Ovary (tissue), 9 donors: ENCODE results near the gene SASS6. TPM values are rescaled to one million over a fixed set of nuclear protein-coding genes. Genes with fewer than 3 reads are reported as not detected.
"Not testable (repeated sequence)": the region's sequence is repeated elsewhere in the genome, so short reads cannot be mapped to it uniquely, and the experiment has no call there.

ENCODE experiments used
- DNase-seq, 5 donors: peaks; one replicate each; pipeline ENCODE4 v3.0.0-alpha.2; 2019 to 2020
- H3K27ac ChIP-seq, 2 donors: fragments of 200-600 bp; one replicate each; pipeline versions ENCODE4 v1.5.1 to v1.8.0; 2019 to 2022
- H3K27me3 ChIP-seq: fragments of 200-600 bp; one replicate; pipeline ENCODE4 v1.8.0; 2022
- H3K36me3 ChIP-seq: fragments of 200-600 bp; sonication (generic); one replicate; pipeline ENCODE4 v1.5.1; 2019
- H3K4me1 ChIP-seq: one replicate; pipeline ENCODE4 v1.8.1; 2013; ENCODE audit warnings: mild to moderate bottlenecking, moderate library complexity; ENCODE audit not compliant: insufficient read depth
- H3K4me3 ChIP-seq: fragments of 200-600 bp; sonication (generic); one replicate; pipeline ENCODE4 v1.5.1; 2017
- H3K9me3 ChIP-seq, 2 donors: fragments of 200-600 bp in 1 of 2; sonication (generic) in 1 of 2; one replicate each; pipeline versions ENCODE4 v1.5.1 to v1.8.1; 2013 to 2019; ENCODE audit warnings: mild to moderate bottlenecking in 1 of 2, moderate library complexity in 1 of 2
- EP300 ChIP-seq: sonication (generic); formaldehyde crosslinking; IDR thresholded peaks from one replicate; pipeline ENCODE4 v1.6.1; 2017; ENCODE audit warnings: antibody characterized with exemption
- POLR2A ChIP-seq: fragments of 450-650 bp; IDR thresholded peaks from one replicate; pipeline ENCODE4 v1.6.1; 2017; ENCODE audit warnings: antibody characterized with exemption, mild to moderate bottlenecking, moderate library complexity
- WGBS, 3 donors: extraction: QIAGEN DNeasy Blood & Tissue Kit in 1 of 3; methylation state at CpG; one replicate each; pipeline versions ENCODE4 v1.1.5 to v1.1.7; 2013 to 2017; 5-methylcytosine and 5-hydroxymethylcytosine counted together
- intact Hi-C, 4 donors: fragments of 100-400 bp; cut with DNase I; formaldehyde crosslinking; loops; one replicate each; pipeline versions ENCODE4 v1.11.0 to v1.15.1; 2022 to 2023
- polyA plus RNA-seq, 2 donors: library from polyadenylated mRNA; stranded (reverse); fragments of 200-250 nt in 1 of 2; fragments of 350-450 nt in 1 of 2; fragmentation: Illumina TruSeq in 1 of 2; extraction: RNeasy Lipid Tissue Mini Kit (QIAGEN cat#74804) in 1 of 2; gene quantifications; one replicate each; pipeline ENCODE4 v1.2.3, GENCODE V29; 2013 to 2014
- total RNA-seq, 7 donors: library from RNA; depleted of rRNA in 2 of 7; stranded (reverse); fragments of >200 nt in 2 of 7; fragmentation: NEBNext Ultra II Directional in 3 of 7; extraction: Animal tissue kit (Norgen Biotek cat#: 25700) in 3 of 7; gene quantifications; one replicate each; pipeline versions ENCODE4 v1.1.0 to v1.2.4, GENCODE V29; 2016 to 2023
- TF ChIP-seq, protein P1 (sequence below), 3 donors: fragments of 450-650 bp in 2 of 3; fragments of 200-600 bp in 1 of 3; IDR thresholded peaks; one replicate each; pipeline versions ENCODE4 v1.5.1 to v1.8.0; 2016 to 2022; ENCODE audit warnings: antibody characterized with exemption in 3 of 3, mild to moderate bottlenecking in 1 of 3
- donor health status: DM: no; HTN: no; CAD: no; lungs with moderate emphysema.
- donor health status: DM: no; HTN: no; CAD: no.
- donor health status: Bipolar disorder and iron deficiency.
- donor health status: DM: yes; HTN: yes; CAD: no.
- donor health status: DM: no; HTN: no; CAD: no.
- donor health status: DM: yes; HTN: yes; CAD: no.

The SASS6 gene
- total and polyA plus RNA-seq, 9 donors, result 1.7 to 3.6 (median 2.7) TPM

DNA sequence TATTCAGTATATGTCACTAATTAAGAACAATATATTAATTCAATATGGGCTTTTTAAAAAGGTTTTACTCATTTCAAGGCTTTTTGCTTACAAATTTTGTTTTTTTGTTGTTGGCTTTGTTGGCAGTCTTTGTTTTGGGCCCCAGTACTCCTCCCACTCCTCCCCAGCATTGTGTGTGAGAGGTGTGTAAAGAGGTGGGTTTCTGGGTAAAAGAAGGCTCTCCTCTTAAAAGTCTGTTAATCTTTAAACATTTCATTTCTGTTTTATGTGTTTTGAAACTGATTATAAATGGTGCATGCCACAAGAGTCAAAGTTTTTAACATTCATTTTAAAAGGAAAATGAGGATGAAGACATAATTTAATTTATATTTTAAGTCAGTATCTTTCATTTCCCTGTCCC, 79.6 kb downstream of the SASS6 start:
- no peak for DNase-seq
- intact Hi-C loops, result no loop called here
- TF ChIP-seq, protein P1, sequence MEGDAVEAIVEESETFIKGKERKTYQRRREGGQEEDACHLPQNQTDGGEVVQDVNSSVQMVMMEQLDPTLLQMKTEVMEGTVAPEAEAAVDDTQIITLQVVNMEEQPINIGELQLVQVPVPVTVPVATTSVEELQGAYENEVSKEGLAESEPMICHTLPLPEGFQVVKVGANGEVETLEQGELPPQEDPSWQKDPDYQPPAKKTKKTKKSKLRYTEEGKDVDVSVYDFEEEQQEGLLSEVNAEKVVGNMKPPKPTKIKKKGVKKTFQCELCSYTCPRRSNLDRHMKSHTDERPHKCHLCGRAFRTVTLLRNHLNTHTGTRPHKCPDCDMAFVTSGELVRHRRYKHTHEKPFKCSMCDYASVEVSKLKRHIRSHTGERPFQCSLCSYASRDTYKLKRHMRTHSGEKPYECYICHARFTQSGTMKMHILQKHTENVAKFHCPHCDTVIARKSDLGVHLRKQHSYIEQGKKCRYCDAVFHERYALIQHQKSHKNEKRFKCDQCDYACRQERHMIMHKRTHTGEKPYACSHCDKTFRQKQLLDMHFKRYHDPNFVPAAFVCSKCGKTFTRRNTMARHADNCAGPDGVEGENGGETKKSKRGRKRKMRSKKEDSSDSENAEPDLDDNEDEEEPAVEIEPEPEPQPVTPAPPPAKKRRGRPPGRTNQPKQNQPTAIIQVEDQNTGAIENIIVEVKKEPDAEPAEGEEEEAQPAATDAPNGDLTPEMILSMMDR (IDR thresholded peaks at IDR 0.05), result no peak
- TF ChIP-seq EP300 (no peak), POLR2A (no peak)
- Histone ChIP-seq H3K27ac (no peak overlapping the region), H3K4me3 (no peak overlapping the region), H3K27me3 (no peaks in the 10 kb centered on the region), H3K9me3 (no peaks in the 10 kb centered on the region), H3K4me1 (peaks cover 11% of the 10 kb centered on the region), H3K36me3 (no peaks in the 10 kb centered on the region)

DNA sequence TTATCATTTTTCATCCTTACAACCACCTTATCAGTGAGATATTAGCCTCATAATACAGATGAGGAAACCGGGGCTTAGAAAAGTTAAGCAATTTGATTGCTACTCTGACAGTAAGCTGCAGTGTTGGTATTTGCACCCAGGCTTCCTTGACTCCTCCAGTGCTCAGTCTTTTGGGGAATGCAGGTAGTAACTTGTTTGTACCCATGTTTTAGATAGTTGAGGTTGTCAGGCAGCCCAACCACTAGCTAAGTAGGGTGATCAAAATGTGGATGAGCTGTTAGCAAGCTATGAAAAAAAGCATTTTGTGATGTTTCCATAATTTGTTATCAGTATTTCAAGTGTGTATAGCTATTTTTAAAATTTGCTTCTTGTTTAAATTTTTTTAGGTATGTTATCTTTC, 80.8 kb downstream of the SASS6 start:
- WGBS, 3 donors, result 12 to 31% (median 23%) methylated on average over 1 of the region's 1 CpG
- DNase-seq, result no peak
- Histone ChIP-seq H3K9me3 (no peaks in the 10 kb centered on the region), H3K4me1 (peaks cover 11% of the 10 kb centered on the region), H3K4me3 (no peak overlapping the region), H3K27me3 (no peaks in the 10 kb centered on the region), H3K27ac (no peak overlapping the region), H3K36me3 (no peaks in the 10 kb centered on the region)
- intact Hi-C loops, result no loop called here
- TF ChIP-seq, protein P1 (IDR thresholded peaks at IDR 0.05), result no peak
- TF ChIP-seq POLR2A, result no peak
- TF ChIP-seq EP300, result no peak

DNA sequence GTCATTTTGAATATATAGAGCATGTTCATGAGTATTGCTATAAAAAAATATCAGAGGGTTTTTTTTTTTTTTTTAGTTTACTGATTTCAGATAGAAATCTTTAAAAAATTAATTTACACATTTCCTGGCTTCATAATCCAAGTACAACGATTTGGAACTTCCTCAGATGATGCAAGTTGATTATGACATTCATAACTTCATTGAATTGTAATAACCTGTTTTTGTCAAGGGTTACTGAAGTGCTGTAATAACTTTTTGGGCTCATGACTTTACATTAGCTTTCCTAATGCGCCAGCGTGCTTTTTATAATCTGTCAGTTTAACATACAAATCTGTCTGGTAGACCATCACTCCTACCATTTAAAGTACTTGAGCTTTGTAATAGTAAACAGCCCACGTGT, 81.3 kb downstream of the SASS6 start:
- no peak for DNase-seq
- no peaks in the 10 kb centered on the region for H3K36me3 ChIP-seq
- no peak overlapping the region for H3K4me3 ChIP-seq
- no peaks in the 10 kb centered on the region for H3K27me3 ChIP-seq
- no peak for TF ChIP-seq POLR2A
- no peak for TF ChIP-seq EP300
- TF ChIP-seq, protein P1 (IDR thresholded peaks at IDR 0.05), result no peak
- H3K9me3 ChIP-seq, result no peaks in the 10 kb centered on the region
- WGBS, 3 donors, result 61 to 71% (median 63%) methylated on average over 4 of the region's 4 CpGs
- no peak overlapping the region for H3K27ac ChIP-seq
- peaks cover 11% of the 10 kb centered on the region for H3K4me1 ChIP-seq
- intact Hi-C loops, result no loop called here

DNA sequence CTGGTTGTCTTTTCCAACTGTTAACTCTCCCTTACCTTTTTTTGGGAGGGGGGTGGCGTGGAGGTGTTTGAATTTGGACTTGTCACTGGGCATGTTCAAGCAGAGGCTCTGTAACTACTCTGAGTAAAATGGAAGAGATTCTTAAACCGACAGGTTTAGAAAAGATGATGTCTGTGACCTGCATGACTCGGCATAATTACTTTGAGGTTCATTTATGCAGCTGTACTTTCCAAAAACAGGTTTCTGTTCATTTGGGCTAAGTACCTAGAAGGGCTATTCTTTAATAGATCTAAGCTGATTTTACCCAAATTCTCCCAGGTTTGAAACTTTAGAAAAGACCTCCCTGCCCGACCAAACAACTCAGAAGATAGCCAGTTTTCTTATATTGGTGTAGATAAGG, 82.6 kb downstream of the SASS6 start:
- Histone ChIP-seq H3K9me3 (no peaks in the 10 kb centered on the region), H3K27ac (no peak overlapping the region), H3K4me1 (peaks cover 11% of the 10 kb centered on the region), H3K36me3 (no peaks in the 10 kb centered on the region), H3K27me3 (no peaks in the 10 kb centered on the region), H3K4me3 (no peak overlapping the region)
- DNase-seq, result no peak
- 86 to 89% (median 86%) methylated on average over 4 of the region's 4 CpGs for WGBS, 3 donors
- intact Hi-C loops, result no loop called here
- no peak for TF ChIP-seq EP300
- TF ChIP-seq POLR2A, result no peak

DNA sequence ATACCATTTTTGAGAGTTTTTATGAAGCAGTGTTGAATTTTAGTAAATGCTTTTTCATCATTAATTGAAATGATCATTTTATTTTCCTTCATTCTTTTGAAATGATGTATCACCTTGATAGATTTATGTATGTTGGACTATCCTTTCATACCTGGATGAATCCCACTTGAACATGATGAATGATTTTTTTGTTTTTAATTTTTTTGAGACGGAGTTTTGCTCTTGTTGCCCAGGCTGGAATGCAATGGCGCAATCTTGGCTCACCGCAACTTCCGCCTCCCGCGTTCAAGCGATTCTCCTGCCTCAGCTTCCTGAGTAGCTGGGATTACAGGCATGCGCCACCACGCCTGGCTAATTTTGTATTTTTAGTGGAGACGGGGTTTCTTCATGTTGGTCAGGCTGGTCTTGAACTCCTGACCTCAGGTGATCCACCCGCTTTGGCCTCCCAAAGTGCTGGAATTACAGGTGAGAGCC, 85.5 kb downstream of the SASS6 start:
- H3K36me3 ChIP-seq, H3K27me3 ChIP-seq, H3K4me3 ChIP-seq, intact Hi-C loops, H3K9me3 ChIP-seq, DNase-seq, H3K27ac ChIP-seq: not testable (repeated sequence)
- H3K4me1 ChIP-seq, result peaks cover 12% of the 10 kb centered on the region
- WGBS, 3 donors, result 95 to 97% (median 97%) methylated on average over 11 of the region's 11 CpGs

DNA sequence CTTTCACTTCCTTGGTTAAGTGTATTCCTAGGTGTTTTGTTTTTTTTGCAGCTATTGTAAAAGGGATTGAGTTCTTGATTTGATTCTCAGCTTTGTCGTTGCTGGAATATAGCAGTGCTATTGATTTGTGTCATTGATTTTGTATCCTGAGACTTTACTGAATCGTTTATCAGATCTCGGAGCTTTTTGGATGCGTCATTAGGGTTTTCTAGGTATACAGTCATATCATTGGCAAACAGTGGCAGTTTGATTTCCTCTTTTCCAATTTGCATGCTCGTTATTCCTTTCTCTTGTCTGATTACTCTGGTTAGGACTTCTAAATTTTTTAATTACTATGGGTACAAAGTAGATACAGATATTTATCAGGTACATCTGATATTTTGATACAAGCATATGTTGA, 87.5 kb downstream of the SASS6 start:
- TF ChIP-seq, protein P1 (IDR thresholded peaks at IDR 0.05), result no peak
- no peak for TF ChIP-seq EP300
- no peak for TF ChIP-seq POLR2A
- WGBS, 3 donors, result 96 to 99% (median 96%) methylated on average over 5 of the region's 5 CpGs
- Histone ChIP-seq H3K27ac (no peak overlapping the region), H3K4me1 (peaks cover 14% of the 10 kb centered on the region), H3K27me3 (no peaks in the 10 kb centered on the region), H3K4me3 (no peak overlapping the region), H3K36me3 (no peaks in the 10 kb centered on the region), H3K9me3 (no peaks in the 10 kb centered on the region)
- intact Hi-C loops, result no loop called here
- DNase-seq, result no peak
